Stimulated activated CD4-positive, alpha-beta T cell treated with anti-CD3 and anti-CD28 coated beads, Interleukin-1b, Interleukin-23, amount 100 ng/mL, for 48 hours (primary cell): ENCODE measurements around the gene SEMA3A.

Source experiments
- DNase-seq: peaks from one replicate; pipeline ENCODE4 v3.0.0-alpha.2; 2020

Gene SEMA3A

DNA sequence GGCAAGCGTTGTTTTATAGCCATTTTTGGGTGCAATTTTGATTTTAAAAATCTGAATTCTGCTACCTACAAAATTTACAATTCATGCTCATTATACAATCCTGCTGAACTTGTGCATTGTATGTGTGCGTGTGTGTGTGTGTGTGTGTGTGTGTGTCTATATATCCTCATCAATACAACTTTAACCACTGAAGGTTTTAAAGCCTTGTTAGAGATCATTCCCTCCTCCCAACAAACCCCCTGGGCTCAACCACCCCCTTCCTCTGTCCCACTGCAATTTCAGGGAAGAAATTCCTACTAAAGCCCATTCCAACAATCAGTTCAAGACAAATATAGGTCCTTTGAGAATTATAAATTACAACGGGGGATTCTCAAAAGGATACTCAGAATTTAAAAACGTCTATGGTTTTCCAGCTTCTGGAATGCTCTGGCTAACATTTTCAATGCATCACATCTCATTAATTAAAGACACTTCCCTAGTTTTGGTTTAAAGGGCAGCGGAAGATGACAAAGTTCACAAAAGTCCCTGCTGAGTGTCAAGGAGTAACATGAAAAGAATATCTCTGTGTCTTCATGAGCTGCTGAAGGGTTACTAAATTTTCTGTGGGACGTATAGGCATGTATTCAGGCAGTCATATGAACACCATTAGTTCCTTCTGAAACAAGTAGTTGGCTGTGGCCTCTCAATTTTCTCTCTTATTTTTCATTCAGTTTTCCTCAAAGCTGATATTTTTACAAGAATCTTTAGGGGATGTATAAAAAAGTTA lies 889 bp upstream of the SEMA3A start:
- DNase-seq, result no peak

DNA sequence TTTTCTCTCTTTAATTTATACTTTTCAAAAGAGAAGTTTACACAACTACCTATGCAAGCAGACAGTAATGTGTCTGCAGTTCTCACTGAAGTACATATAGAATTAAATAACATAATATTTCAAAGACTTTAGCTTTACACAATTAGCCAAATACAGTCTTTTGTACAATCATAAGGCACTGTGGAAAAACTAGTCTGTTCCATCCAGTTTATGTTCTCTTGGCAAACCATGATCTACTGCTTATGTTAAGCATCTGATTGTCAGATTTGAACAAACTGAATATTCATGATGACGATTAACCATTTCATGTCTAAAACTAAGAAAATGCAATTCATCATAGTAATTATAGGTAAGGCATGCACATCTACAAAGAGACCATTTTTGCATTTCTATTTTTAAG lies 842 bp downstream of the SEMA3A start:
- no peak for DNase-seq

DNA sequence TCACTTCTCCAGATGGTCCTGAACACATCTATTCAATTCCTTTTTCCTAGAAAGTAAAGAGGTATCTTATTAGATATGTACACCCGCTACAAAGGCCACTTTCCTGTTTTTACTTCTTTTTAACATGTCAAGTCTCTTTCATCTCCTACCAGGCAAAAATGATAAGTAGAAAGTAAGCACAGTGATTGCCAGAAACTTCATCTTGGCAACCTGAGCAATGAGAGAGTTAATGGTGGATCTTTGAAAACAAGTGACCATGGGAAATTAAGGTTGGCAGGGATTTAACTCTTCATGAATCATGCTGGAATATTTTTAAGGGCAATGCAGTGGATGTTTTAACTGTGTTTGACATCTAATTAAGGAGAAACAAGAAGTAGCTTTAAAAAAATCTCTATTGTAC lies 2.7 kb downstream of the SEMA3A start:
- no peak for DNase-seq

DNA sequence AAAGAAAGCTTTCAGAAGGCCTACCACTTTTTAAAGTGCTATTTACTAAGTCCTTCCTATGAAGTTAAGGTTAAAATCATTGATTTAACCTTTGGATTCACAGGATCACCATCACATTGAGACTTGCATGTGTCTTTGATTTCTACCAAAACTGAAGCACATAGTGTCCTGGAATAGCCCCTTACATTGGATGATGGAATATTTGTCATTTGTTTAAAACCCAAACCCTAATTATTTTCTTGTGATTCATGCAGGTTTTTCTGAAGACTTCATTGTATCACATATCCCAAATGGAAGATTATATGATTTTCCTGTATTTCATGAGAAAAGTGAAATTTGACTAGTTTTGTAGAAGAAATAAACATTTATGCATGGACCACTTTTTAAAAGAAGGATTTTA lies 3.3 kb downstream of the SEMA3A start:
- DNase-seq, result no peak

DNA sequence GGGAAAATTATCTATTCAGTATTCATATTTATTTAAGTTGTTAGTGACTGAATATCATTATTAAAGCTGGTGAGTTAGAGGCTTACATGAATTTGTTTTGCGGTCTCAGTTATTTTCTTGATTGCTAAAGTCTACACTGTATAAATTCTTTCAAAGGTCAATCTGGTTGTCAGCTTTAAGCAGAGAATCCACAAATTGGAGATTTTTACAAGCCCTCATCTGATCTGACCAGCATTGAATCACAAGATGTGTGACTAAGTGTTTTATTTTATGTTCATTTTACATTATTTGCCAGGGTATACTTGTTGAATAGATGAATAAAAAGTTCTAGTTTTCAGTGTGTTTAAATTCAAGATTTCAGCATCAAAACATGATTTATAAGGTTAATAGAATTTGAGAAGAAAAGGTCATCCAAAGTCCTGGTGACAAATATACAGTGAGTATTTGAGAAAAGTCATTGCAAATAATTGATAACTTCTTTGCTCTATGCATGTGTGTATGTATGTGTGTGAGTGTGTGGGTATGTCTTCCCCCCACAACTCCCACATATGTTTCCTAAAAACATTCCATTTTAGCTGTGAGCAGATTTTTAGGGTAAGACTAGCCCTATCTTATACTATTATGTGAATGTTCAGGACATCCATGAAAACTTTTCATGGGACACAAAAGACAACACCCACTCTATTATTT lies 4.4 kb downstream of the SEMA3A start:
- no peak for DNase-seq

DNA sequence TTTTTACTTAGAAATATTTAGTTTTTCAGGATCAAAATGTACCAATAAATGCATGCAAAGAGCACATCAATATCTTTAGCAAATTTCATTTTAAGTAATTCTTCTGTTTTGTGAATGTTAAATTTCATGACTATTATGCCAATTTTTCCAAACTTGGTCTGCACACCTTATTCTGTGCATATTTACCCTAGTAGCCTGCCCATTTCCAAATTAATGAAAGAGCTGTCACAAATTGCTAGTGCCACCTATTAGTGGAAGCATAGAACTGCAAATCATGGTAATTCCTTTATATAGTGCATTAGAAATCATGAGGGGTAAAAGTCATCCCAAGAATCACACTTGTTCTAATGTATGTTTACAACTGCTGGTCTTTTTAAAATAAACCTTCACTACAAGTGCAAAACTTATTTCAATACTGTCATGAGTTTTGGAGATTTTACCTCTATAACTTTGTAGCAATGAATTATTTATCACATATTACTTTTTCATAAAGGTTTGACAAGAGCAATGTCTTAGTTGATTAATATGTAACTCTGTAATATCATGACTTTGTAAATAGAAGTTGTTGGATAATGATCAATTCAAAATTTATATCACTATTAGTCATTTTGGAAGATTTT lies 5.7 kb downstream of the SEMA3A start:
- no peak for DNase-seq

DNA sequence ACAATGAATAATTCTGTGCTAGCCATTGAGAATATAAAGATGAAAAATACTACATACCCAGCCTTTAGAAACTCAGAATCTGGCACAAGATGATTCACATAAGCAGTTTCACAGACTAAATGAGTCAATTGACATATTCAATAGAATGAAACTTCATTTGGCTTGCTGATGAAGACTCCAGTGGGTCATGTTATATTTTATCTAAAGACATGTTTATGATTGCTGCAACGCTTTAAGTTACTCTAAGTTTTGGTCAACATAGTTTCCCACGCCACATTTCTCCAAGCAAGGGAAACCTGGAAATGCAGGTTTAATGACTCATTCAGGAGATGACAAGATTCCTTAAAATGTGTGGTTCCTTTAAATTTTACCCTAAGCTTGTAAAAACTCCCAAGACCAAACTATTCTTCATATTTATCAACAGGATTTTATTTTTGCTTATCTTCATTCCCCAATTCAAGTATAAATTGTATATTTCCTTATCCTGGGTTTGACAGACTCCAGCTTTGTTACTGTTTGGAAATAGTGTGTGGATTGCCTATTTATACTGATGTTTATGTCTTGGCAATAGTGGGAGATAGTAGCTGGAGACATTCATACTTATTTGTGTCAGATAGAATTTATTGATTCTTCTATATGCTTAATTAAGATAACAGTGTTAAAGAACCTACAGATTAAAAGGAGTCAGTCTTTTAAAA lies 6.6 kb downstream of the SEMA3A start:
- DNase-seq, result no peak

DNA sequence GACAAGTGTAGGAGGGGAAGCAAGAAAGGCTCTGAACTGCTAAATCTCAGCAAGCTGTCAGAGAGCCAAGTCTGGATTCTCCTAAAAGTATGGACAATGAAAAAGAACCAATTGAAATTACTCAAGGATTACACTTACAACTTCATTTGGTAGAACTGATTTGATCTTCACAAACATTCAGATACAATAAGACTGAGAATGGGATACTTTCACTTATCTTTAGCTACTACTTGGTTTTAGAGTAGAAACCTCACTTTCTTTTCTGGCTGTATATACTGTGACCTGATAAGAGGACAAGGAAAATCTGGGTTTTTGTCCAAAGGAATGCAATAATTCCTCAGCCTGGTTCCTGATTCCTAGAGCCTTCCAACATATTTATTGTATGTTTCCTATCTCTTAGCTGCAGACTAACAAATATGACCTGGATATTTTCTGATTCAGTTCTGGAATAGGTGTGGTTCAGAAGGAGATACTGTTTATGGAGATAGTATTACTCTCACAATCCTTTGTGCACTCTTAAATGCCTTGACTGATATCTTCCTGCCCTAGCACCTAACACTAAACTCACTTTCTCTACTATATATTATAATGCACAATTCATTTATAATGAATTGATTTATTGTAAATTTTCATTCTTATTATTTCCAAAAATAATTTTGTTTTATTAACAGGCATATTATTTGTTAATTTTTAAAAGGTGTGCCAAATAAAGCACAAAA lies 7.3 kb downstream of the SEMA3A start:
- no peak for DNase-seq

DNA sequence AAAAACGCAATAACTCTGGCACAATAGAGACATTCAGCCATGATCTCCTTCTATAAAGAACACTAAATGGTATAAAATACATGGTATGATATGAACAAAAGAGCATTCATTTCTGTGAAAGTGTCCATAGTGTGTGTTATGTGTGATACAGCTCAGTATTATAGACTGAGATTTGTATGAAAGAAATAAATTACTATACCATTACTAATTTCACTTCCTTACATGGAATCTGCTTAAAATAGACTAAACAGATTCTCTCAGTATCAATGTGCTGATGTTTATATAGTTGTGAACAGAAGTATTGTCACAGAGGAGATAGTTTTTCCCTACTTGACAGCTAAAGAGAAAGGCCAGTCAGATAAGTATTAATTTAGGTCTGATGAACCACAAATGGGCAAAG lies 10.8 kb downstream of the SEMA3A start:
- DNase-seq, result no peak

DNA sequence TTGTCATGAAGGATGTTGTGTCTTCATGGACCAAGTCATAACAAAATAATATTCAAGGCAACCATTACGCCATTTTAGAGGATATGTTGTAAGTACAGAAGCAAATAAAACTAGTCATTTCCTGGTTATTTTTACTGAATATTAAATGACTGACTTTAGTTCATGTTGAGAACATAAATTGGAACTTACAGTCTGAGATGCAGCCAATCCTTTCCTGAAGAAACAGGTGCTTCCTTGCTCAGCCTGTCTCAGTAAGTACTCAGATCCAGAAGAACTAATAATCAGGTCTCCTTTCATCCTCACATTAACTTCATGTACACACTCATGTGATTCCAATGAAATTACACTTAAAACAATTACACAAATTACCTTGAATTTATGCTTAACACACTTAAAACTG lies 12.3 kb downstream of the SEMA3A start:
- no peak for DNase-seq

DNA sequence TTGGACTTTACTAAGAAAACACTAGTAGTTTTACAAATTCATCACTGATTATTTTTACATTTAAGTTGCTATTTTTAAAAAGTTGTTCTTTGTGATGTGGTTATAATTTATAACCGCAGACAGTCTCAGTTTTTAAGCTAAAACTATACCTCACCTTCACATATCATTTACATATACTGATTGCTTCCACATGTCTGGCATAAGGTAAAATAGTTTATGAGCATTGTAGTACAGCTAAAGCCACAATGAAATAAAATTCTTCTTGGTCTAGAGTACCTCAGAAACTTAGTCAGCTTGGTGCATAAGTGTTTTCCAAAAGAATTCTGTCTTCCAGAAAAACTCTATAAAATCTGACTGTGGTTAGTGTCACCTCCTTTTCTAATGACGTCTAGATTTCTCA lies 13.0 kb downstream of the SEMA3A start:
- no peak for DNase-seq

DNA sequence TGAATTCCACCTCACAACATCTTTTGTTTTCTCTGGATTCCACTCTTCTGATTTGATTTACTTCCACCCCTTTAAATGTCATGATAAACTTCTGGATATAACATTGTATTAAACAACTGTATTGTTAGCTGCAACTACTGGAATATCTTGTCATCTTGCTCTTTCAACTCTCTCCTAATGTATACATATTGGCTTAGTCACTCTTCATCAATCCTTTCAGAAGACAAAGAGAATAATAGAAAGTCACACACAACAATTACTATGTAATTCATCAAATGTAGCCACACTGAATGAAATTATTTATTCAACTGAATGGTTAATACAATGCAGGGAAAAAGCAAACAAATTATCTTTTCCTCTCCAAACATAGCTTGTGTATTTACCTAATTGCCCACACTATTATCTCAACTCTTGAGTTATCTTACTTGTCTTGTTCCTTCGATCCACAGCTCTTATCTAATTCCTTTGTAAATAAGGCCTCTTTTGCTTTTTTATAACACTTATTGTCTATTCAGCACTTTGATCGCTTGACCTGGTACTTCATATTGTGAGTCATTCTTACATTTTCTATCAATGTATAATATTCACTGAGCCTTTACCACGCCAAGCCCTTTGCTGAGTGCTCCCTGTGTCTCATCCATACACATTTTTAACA lies 16.7 kb downstream of the SEMA3A start:
- DNase-seq, result no peak

DNA sequence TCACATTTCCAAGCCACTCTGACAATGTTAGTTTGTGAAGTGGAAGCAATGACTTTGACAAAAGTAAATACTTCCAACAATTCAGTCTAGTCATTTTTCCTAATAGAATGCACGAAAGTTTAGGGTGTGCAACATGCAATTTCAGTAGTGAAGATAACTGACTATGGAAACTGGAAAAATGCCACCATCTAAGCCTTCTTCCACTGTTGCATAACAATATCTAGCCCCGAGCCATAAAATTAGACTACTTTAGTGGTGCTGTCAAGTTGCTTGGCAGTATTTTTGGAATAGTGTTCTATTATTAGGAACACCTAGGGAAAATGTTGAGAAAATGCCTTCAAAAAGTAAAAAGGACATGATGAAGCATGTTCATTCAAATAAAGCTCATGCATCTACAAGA lies 17.9 kb downstream of the SEMA3A start:
- no peak for DNase-seq

DNA sequence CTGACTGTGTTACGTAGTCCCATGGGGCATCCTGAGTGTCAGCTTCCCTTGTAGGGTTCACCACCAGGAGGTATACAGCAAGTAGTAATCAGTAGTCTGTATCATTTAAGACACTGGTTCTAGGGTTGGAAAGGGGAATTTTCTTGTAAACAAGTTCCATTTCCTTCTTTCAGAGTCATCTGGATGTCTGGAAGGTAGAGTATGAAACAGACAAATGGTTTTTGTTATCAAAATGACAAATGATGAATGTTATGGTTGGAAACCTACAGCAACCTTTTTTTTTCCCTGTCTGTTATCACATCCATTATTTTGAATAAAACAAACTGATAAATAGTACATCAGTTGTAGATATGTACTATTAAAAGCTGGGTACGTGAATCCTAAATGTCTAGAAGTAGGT lies 19.1 kb downstream of the SEMA3A start:
- DNase-seq, result no peak

DNA sequence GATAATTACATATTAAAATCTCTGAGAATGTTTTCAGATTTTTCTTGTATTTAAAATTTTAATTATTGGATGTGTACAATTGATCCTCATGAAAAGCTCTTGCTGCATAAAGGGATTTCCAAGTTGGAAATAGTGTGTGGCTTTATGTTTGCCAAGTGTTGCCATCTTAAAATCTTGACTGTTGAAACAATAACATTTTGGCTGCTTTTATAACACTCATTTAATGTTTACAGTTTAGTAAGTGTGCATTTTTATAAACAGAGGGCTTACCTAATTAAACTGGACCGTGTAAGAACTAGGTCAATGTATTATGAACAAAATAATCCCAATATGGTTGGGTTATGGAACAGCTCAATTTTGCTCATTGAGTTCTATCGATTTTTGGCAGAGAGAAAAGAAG lies 23.9 kb downstream of the SEMA3A start:
- no peak for DNase-seq

DNA sequence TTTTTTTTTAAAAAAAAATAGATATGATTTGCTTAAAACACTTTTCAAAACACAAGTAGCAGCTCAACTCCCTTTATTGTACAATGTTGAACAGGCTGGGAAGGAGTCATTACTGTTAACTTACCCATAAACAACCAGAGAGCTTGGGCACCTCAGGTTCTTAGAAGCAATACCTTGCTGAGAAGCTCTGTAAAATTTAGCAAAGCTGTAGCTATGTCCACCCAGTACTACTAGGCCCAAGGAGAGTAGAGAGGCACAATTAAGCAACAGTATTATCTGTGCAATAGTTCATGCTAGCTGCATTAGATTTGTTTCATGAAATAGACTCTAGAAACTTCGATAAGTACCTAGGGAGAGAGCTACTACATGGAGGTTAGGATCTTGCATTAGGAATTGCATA lies 32.0 kb downstream of the SEMA3A start:
- no peak for DNase-seq

DNA sequence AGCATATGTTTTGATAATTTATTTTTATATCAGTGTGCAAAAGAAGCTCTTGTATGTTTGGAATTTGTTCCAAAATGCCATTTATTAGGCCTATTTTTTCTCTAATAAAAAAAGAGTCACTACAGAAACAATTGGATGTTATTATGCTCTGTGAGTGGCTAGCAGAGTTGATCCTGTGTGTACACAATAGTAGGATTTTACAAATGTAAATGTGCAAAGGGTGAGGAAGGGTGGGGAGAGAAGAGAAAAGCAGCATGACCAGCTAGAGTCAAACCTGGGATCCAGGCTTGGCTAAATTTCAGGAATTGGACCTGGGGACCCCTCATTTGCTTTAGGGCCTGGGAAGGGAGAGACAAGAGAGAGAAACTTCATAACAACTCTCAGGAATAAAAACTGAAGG lies 32.5 kb downstream of the SEMA3A start:
- no peak for DNase-seq

DNA sequence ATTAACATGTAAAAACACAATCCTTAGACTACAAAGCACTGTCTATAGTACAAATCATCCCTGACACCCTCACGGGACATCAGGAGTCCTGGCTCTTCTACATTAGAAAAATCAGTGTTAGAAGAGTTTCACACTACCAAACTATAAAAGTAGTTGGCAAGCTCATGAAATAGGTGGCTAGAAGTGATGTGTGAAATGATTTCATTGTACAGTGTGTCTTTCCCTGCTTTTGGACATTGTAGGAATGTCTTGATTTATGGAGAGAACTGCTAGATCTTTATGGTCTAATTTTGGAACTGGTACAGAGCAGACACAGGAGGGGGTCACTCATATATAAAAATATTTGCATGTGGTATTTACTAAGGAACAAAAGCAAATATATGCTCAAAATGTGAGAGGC lies 33.2 kb downstream of the SEMA3A start:
- DNase-seq, result no peak

DNA sequence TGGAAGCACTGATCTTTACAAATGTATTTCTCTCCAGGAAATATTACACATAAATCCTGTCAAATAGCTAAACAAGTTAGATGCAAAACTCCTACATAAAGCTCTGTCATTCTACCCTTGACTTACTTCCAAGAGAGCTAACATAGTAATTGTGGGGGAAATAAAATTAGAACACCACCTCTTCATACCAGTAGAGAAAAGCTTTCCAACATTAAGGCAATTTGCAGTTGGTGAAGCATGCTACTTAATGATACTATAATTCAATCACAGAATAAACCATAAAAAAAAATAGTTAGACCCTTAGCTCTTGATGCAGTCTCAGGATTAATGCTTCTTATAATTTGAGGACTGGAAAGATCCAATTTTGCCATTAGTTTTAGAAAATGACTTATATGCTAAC lies 35.2 kb downstream of the SEMA3A start:
- no peak for DNase-seq

DNA sequence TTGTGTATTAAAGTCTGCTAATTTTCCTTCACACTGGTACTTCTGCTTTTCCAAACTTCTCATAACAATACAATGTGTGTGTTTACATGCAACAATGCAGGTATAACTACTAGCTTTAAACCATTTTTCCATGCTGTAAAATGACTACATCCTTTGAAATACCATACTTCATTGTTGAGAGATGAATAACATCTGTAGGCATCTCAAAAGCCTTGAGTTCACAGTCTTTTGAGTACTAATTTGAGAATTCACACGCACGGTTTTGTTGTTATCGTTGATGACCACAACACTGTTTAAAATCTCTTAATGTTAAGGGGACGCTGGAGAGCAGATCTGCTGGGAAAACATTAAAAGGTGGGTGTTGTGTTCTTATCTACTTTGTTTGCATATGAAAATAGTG lies 37.4 kb downstream of the SEMA3A start:
- DNase-seq, result no peak

DNA sequence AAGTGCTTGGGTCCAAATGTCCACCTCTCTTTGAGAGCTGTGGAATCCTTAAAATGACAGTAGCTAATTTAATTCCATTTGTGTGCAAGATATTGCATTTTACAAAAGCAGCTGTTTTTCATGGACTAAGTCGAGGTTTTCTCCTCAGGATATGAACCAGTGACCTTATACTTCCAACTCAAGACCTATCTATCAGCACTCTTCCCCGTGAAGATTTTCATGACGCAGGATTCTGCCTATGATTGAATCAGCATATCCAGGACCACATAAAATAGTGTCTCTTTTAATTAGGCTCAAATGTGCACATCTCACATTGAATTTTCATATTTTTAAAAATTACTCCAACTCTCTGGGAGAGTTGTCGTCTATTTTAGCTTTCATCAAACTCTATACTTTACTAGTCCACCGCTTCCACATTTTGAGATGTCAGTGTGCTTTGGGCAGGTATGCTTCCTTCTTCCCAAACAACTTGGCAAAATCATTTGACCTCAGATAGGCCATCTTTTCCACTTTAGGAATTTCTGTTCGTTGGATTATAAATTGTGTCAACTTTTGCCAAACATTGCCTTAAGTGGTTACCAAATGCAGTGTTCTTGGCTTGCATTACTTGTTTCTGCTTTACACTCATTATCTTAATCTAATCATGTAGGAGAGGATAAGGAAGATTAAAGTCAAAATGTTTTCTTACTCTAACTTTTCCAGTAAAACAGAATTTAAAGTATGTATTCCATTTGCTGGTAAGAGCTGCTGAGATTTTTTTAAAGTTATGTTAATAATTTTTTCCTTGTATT lies 39.4 kb downstream of the SEMA3A start:
- no peak for DNase-seq

DNA sequence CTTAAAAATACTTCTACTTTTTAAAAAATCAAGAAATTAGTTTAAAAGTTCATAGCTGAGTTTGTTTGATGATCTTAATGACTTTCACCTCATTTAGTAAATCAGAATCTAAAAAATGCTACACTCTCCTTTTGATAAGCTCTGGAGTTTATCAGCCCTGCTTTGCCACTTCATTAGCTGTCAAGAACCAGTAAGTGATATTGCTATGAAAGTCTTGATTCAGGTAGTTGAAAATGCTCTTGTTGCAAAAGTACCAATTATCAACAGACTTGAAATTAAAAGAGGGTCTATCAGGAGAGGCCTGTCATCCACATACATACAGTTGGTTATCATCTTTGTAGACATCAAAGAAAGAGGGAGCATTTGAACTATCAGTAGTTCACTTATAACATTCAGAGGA lies 41.6 kb downstream of the SEMA3A start:
- DNase-seq, result no peak
